HG02973 (cell line): ENCODE data around the gene SLC7A8.

Experiments
- ATAC-seq: cut with Tn5 transposase; IDR thresholded peaks from one replicate; pipeline ENCODE4 v1.9.1; 2021; ENCODE audit warnings: moderate library complexity; ENCODE audit not compliant: unreplicated experiment

Gene SLC7A8

DNA sequence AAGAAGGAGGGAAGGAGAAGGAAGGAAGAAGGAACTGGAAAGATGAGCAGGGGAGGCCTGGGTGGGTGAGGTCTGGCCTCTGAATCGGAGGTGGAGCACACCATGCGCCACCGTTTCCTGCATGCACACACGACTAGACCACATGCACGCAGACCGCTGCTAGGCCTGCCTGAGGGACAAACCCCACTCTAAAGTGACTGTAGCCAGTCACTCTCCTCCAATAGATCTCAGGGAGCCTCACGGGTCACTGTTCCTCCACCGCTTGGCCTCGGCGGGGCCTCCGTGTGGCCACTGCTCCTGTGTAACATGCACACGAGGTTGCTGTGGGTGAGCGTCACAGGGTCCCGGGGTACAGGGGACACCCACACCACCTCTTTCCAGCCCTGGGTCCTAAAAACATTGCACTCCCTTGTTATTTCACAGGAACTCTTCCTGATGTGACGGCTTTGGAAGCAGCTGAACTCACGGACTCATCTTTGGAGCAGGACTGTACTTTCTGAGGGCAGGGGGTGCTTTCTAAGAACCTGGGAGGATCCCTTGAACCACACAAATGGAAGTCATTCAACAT is 46.8 kb downstream of the SLC7A8 start:
- no peak for ATAC-seq

DNA sequence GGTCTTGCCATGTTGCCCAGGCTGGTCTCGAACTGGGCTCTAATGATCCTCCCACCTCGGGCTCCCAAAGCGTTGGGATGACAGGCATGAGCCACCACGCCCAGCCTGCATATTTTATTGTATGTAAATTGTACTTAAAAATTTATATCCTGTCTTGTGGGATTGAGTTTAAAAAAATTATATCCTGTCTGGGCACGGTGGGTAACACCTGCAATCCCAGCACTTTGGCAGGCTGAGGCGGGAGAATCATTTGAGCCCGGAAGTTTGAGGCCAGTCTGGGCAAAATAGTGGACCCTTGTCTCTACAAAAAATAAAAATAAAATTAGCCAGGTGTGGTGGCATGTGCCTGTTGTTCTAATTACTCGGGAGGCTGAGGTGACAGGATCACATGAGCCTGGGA is 50.5 kb downstream of the SLC7A8 start:
- no peak for ATAC-seq

GRCh38 chr14:23131482-23131881 is 52.0 kb downstream of the SLC7A8 start:
- no peak for ATAC-seq

- ATAC-seq: no peak
These were observed 52.6 kb downstream of the SLC7A8 start for GRCh38 chr14:23130871-23131270.

DNA sequence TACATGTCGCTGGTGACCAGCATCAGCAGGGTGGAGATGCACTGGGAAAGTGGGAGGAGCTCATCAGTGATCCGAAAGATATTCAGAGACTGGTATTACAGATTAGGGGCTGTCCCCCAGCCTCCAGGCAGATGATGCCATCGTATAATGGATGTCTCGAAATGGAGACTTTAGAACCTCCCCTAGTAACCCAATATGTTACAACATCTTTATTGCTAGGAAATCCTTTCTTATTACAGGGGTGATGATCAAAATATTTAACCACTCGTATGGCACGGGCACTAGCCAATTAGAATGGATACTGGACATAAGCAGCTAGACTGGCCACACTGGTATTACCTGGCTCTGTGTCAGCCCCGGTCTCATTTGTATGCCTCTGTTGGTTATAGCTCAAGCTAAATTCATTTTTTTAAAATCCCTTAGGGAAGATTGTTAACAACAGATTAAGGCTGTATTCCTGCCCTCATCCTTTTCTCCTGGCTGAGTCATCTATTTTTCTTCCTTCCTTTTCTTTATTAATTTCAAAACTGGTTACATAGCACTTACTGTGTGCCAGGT is 53.6 kb downstream of the SLC7A8 start:
- no peak for ATAC-seq

DNA sequence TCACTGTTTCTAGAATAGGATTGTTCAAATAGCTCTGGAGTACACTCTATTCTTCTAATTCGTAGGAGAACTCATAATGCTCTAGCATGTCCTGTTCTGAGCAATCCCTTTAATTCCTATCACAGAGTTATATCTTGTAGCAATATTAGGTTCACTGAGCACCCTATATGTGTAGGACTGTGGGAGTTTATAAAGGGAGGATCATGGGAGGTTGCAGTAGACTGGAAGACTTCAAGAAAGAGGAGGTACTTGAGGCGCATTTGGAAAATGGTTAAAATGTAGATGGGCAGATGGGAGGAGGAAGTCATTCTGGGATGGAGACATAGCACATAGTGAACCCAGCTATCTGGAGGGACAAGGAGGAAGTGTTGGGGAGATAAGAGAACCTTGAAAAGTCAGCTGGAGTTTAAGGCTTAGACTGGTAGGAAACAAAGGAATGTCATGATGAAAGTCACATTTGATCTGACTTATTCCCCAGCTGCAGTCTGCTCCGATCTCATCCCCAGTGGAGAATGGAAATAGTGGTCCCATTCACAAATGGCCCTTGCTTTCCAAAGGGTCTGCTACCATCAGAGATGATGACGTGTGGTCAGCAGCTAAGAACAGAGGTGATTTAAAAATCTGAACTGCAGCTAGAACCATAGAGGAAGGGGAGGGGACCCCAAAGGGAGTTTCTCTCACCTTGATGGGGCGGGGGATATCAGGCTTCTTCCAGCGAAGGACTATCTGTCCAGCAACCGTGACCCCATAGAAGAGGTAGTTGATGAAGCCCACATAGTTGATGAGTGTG is 54.3 kb downstream of the SLC7A8 start:
- no peak for ATAC-seq

DNA sequence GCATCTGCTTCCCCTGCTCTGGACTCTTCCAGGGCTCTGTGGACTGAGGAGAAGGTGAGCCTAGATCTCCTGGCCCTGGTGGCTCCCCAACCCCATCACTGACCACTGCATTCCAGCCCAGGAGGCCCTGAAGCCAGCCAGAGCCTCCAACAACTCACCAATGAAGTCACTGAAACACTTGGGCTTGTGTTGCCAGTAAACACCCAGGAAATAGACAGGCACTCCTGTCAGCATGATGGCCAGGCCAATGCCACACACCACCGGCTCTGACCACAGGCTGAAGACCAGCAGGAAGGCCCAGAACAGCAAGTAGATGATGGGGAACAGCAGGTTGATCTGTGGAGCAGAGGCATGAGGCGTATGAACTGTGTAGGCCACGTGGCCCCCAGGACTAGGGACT is 55.6 kb downstream of the SLC7A8 start:
- ATAC-seq: no peak

DNA sequence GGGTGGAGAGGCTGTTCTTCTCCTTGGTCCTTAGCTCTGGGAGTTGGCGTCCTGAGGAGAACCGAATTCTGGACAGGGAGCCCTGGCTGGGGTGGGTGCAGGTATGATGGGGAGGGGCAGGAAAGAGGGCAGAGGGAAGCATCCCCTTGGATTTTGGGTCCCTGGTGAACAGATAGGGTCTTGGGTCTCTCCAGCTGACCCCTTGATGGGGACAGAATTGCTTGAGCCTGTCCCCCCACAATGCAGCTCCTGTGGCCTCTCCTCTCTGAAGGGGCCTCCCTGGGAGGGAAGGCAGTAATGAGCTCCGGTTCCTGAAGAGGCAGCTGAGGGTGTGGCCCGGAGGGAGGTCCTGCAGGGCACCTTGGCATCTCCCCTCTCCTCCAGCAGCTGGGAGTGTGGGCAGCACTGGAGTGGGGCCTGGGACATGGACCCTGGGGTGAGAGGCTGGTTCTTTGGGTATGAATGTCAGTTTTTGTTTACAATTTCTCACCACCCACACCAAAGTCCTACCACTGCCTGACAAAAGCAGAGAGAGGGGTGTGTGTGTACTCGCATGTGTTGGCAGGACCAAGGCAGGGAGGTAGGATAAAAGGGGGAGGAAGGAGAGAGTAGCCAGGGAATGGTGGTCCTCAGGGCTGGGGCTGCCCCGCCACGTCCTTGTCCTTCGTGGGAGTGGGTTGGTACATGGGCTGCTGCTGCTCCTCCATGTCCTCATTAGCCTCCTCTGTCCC is 56.7 kb downstream of the SLC7A8 start:
- no peak for ATAC-seq

DNA sequence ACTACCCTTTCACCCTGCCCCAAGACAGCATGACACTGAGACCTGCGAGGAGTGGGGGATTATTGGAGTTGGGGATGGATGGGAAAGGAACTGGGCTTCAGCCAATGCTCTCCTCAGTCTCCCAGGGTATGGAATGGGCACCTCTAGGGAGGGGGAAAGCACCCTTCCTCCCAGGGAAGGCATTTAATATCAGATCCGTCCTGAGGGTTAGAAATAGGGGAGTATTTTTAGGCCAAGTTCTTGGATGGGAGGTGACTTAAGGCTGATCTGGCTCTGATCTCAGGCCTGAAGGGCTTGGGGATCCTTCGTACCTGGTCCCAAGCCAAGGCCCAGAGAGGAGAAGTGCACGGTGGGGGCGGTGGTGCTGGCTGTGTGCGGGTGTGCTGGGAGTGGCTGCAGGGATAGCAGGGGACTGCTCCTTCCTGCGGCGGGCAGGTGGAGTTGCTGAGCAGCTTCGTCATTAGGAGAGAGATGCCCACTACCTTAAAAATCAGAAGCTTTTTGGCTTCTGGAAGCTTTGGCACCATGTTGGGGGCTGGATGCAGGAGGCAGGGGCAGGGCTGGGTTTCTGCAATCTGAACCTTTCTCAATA is 57.4 kb downstream of the SLC7A8 start:
- no peak for ATAC-seq

DNA sequence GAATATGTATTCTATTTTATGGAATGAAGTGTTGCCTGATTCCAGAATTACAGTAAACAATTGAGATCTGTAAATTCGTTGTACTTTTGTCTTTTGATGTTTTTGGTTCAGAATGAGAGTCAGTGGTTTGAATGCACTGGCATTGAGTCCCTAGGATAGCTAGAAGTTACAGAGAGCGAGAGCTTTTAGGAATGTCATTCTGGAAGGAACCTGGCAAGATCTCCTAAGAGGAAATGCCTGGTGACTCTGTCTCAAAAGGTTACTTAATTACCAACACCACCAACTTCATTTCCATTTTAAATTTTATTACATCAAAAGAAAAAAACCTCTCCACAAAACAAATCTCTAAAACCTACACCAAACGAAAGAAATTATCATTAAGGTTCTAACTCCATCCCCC is 58.4 kb downstream of the SLC7A8 start:
- no peak for ATAC-seq

DNA sequence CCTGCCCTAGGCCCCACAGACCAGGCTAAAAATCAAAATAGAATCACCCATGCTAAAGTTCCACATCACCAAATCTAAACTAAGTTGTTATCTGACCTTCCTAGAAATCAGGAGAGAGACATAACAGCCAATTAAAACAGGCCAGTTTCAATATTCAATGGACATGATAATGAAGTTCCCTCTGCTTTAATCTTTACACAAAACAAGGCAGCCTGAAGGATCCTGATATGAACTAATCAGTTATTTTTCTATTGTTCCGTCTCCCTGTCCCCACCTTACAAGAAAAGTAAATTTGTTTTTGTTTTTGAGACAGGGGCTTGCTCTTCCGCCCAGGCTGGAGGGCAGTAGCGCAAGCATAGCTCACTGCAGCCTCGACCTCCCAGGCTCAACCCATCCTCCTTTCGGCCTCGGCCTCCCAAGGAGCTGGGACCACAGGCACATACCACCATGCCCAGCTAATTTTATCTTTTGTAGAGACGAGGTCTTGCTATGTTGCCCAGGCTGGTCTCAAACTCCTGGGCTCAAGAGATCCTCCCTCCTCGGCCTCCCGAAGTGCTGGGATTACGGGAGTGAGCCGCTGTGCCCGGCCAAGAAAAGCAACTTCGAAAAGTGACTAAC is 59.0 kb downstream of the SLC7A8 start:
- ATAC-seq: no peak

- ATAC-seq: no peak
These were observed 60.0 kb downstream of the SLC7A8 start for GRCh38 chr14:23123419-23123818.

DNA sequence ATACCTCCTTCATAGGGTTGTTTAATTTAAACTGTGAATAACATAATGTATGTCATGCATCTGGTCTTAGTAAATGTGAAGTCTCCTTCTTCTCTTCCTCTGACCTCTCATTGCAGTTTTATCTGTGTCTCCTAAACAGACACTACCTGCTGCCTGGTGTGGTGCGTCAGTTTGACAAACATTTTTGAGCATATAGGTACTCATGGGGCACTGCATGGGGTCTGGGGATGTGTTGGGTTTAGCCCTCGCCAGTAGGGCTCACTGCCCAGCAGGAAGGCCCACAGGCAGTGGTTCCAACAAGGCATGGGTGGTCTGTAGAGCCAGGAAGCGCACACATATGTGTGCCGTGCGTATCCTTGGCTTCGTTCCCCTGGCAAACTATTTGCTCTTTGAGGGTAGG is 61.4 kb downstream of the SLC7A8 start:
- ATAC-seq: no peak

DNA sequence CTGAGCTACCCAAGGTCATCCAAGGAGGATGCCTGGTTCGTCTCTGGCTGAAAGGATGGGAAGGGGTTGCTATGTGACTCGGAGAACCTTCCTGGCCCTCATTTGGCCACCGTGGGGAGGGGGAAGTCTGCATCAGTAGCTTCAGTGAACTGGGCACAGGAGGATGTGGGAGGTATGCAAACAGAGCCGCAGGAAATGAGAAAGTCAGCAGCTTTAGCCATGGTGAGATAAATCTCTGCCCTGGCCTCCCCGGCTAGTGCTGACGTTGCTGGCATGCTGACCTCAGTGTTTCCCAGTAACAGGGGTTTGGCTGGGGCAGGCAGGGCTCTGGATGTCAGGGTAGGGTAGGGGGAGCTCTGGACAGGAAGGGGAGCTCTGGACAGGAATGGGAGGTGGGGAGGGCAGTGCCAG is 62.1 kb downstream of the SLC7A8 start:
- no peak for ATAC-seq

GRCh38 chr14:23120541-23121251 is 62.8 kb downstream of the SLC7A8 start:
- ATAC-seq: peak; percentile 67

GRCh38 chr14:23119363-23120327 is 63.8 kb downstream of the SLC7A8 start:
- no peak for ATAC-seq

GRCh38 chr14:23118506-23119362 is 64.7 kb downstream of the SLC7A8 start, which contains the start of gene CEBPE:
Gene CEBPE (minus strand): TSS chr14:23119255. CDS start chr14:23119091, 164 bp downstream.
- no peak for ATAC-seq

DNA sequence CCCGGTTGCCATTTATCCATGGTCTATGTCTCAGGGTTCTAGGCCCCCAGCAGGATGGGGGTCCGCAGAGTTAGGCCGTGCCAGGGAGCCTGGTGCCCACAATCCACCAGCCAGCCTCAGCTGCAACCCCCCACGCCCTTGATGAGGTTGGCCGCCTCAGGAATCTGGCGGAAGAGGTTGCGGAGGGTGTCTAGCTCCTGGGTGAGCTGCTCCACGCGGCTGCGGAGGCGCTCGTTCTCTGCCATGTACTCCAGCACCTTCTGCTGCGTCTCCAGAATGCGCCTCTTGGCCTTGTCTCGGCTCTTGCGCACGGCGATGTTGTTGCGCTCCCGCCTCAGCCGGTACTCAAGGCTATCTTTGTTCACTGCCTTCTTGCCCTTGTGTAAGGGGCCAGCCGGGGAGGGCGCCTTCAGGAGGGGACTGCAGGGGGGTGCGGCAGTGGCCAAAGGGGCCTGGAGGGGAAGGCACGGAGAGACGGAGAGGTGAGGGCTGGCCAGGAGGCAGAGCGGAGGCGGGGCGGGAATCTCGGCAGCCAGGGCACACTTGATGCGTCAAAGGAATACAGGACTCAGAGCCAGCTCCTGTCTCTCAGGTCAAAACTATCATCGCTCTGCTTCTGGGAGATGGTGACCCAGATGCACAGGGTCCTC is 66.0 kb downstream of the SLC7A8 start:
- ATAC-seq: no peak
